GM10266 (cell line): ENCODE results near the gene NSMF.
A peak's percentile ranks its signal among the peaks of the same experiment; 100 is the strongest.

ENCODE experiments used
- DNase-seq: peaks from one replicate; pipeline ENCODE4 v3.0.0; 2012; ENCODE audit errors: extremely low spot score
- TF ChIP-seq, protein P1 (sequence below): IDR thresholded peaks from 2 replicates; pipeline ENCODE4 v1.5.1; 2012; ENCODE audit warnings: mild to moderate bottlenecking, low read depth; ENCODE audit not compliant: control insufficient read depth, insufficient read depth; ENCODE audit errors: missing control alignments

The NSMF gene

DNA sequence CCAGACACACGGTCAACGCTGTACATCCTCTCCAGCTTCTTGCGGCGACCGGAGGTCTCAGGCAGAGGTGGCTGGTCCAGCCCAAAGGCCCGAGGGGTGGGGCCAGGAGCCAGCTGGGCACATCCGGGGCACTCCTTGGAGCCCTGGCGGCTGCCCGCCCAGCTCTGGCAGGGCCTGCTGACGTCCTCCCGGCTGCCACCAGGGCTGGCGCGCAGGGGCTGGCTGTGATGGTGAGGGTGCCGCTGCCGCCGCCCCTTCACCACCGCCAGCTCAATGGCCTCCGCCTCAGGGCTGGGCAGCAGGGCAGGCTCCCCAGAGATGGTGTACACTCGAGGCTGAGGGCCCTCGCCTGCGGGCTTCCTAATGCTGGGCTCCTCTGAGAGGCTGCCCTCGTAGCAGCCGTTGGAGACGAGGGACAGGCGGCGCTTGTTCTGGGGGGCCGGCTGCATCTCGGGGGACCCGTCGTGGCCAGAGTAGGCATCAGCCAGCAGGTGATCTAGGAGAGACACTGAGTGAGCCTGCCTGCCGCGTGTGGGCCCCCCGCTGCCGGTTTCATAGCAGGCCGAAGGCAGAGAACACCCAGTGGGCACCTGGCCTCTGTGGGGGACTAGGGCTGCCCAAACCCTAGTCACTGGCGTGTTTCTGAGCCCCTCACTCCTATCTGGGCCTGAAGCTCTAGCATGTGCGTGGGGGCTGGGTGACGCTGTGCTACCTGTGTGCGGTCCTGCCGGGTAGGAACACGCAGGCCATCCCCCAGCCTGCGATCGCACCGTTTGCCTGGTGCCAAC is 1.5 kb downstream of the NSMF start:
- no peak for DNase-seq

DNA sequence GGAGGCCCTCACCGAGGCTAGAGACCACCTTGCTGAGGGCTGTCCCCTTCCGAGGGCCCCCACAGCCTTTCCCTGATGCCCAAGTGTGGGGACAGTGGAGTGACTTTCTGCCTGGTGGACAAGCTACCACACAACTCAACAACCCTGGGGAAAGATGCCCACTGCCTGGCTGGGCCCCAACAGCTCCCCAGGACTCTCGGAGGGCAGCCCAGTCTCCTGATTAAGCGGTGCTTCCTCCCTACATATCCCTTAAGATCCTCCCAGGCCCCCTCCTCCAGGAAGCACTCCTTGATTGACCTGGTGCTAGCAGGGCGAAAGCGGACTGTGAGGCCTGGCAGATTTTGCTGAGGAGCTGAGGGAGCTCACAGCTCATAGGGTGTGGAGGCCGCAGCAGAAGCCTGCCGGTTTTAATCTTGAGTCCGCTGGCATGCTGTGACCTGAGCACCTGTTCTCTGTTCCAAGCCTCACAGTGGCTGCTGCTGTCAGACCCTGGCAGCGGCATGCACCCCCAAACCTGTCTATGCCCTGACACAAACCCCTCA is 2.2 kb downstream of the NSMF start:
- TF ChIP-seq, protein P1, sequence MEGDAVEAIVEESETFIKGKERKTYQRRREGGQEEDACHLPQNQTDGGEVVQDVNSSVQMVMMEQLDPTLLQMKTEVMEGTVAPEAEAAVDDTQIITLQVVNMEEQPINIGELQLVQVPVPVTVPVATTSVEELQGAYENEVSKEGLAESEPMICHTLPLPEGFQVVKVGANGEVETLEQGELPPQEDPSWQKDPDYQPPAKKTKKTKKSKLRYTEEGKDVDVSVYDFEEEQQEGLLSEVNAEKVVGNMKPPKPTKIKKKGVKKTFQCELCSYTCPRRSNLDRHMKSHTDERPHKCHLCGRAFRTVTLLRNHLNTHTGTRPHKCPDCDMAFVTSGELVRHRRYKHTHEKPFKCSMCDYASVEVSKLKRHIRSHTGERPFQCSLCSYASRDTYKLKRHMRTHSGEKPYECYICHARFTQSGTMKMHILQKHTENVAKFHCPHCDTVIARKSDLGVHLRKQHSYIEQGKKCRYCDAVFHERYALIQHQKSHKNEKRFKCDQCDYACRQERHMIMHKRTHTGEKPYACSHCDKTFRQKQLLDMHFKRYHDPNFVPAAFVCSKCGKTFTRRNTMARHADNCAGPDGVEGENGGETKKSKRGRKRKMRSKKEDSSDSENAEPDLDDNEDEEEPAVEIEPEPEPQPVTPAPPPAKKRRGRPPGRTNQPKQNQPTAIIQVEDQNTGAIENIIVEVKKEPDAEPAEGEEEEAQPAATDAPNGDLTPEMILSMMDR: no peak
- no peak for DNase-seq

More for the DNA sequence above, 1.5 kb downstream of the NSMF start:
- TF ChIP-seq, protein P1: no peak

GRCh38 chr9:137456061-137456863 is 2.9 kb downstream of the NSMF start:
- TF ChIP-seq, protein P1: no peak
- DNase-seq: no peak

DNA sequence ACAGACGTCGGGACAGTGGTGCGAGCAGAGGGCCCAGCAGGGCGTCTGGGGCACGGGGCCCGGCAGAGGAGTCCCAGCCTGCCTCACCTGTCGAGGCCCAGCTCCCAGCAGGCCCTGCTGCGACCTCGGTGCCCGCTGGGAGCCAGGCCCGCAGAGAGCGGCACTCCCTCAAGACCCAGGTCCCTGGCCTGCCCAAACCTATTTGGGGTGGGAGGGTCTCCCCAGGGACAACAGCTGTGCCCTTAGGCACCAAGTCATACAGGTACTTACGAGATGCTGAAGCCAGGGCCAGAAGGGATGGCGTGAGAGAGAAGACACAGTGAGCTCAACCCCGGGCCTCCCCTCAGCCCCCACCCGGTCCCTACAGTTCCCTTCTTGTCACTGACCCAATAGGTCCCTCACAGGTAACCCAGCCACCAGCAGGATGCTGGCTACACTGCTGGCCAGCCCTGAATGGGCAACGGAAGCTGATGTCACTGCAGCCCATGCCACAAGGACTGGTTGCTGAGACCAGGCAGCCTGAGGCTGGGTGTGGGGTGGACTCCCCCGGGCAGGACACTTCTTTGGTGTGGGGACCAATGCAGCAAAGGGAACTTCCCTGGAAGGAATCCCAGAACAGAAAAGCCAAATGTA is 3.7 kb downstream of the NSMF start:
- no peak for DNase-seq

DNA sequence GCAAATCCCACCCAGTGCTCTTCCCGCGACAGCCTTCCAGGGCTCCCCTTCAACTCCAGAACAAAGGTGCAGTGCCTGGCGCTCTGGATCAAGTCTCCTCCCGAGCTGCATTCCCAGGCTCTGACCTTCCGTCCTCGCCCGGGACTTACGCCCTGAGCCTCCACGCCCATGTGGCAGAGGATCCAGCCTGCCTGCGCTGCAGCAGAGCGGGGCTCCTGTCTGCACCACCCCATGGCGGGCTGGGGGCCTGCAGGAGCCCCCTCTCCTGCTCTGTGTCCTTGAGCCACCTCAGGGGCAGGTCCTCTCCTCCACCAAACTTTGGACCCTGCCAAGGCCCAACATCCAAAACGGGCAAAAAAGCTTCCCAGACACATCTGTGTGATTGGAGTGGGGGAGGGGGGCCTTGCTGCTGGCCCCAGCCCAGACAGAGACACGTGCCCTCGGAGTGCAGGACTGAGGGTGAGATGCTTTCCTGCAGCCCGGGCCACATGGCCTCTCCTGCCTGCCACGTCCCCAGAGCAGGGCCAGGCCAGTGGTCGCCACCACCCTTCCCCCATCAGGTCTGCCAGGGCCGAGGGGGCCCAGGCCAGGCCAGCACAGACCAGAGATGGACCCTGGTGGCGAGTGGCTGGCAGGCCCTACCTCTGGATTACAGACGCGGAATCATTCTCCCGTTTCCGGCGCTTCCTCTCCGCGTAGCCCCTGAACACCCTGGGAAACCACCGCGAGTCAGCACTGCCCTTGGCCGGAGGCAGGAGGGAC is 4.4 kb downstream of the NSMF start:
- TF ChIP-seq, protein P1: no peak
- DNase-seq: no peak

More for the DNA sequence above, 3.7 kb downstream of the NSMF start:
- TF ChIP-seq, protein P1: no peak

DNA sequence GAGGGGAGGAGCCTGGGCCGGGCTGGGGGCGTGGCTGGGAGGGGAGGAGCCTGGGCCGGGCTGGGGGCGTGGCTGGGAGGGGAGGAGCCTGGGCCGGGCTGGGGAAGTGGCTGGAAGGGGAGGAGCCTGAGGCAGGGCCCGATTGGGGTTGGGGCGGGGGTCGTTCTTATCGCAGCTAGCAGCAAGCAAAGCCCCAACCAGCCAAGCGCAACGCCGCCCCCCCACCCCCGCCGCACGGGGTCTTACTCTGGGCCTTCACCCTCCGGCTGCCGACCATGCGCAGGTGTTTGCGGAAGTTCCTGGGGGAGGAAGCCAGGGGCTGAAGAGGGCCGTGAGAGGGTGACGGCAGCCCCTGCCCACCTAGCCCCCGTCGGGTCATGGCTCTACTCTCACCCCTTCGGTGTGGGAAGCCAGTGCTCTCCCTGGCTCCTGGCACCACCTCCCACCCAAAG is 5.0 kb downstream of the NSMF start:
- peak; percentile 78 for DNase-seq
- TF ChIP-seq, protein P1: no peak
